Measurements from ENCODE around the gene CCDC32.

The CCDC32 gene, protein sequence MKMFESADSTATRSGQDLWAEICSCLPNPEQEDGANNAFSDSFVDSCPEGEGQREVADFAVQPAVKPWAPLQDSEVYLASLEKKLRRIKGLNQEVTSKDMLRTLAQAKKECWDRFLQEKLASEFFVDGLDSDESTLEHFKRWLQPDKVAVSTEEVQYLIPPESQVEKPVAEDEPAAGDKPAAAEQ

GRCh38 chr15:40564591-40565332, at the start of gene CCDC32:
Gene CCDC32 (minus strand): TSS chr15:40565042. CDS start chr15:40563015, 2,027 bp downstream.
- DNase-seq (ENCODE audit: extremely low read depth, low read depth): peak; percentile 93
- TF ChIP-seq, protein P1, sequence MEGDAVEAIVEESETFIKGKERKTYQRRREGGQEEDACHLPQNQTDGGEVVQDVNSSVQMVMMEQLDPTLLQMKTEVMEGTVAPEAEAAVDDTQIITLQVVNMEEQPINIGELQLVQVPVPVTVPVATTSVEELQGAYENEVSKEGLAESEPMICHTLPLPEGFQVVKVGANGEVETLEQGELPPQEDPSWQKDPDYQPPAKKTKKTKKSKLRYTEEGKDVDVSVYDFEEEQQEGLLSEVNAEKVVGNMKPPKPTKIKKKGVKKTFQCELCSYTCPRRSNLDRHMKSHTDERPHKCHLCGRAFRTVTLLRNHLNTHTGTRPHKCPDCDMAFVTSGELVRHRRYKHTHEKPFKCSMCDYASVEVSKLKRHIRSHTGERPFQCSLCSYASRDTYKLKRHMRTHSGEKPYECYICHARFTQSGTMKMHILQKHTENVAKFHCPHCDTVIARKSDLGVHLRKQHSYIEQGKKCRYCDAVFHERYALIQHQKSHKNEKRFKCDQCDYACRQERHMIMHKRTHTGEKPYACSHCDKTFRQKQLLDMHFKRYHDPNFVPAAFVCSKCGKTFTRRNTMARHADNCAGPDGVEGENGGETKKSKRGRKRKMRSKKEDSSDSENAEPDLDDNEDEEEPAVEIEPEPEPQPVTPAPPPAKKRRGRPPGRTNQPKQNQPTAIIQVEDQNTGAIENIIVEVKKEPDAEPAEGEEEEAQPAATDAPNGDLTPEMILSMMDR (IDR thresholded peaks at IDR 0.05; ENCODE audit: low read depth, low read length): no peak

GRCh38 chr15:40613080-40613479, 48.2 kb upstream of the CCDC32 start:
- TF ChIP-seq, protein P1 (IDR thresholded peaks at IDR 0.05; ENCODE audit: low read depth, low read length): no peak
- no peak for DNase-seq (ENCODE audit: extremely low read depth, low read depth)

DNA sequence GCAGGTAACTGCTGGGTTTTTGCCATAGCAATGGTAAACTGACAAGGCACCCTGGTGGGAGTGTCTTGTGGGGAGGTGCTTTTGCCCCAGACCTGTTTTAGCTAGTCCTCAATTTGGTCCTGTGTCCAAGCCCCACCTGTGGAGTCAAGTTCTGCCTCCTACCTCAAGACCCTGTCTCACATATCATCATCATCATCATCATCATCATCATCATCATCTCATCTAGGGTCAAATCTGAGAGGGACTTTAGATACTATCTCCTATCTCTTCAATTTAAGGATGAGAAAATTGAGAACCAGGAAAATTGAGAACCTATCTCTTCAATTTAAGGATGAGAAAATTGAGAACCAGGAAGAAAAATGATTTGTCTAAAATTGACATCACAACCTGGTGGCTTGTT, 39.1 kb upstream of the CCDC32 start:
- TF ChIP-seq, protein P1 (IDR thresholded peaks at IDR 0.05; ENCODE audit: low read depth, low read length): no peak
- no peak for DNase-seq (ENCODE audit: extremely low read depth, low read depth)

DNA sequence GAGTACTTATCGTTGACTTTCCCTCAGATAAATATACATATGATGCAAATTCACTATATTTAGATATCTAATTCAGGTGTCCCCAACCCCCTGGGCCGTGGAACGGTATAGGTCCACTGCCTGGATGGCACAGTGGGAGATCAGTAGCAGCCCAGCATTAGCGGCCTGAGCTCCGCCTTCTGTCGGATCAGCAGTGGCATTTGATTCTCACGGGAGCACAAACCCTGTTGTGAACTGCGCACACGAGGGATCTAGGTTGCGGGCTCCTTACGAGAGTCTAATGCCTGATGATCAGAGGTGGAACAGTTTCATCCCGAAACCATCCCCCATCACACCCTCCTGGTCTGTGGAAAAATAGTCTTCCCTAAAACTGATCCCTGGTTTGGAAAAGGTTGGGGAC, 36.1 kb upstream of the CCDC32 start:
- DNase-seq (ENCODE audit: extremely low read depth, low read depth): no peak
- TF ChIP-seq, protein P1 (IDR thresholded peaks at IDR 0.05; ENCODE audit: low read depth, low read length): no peak

DNA sequence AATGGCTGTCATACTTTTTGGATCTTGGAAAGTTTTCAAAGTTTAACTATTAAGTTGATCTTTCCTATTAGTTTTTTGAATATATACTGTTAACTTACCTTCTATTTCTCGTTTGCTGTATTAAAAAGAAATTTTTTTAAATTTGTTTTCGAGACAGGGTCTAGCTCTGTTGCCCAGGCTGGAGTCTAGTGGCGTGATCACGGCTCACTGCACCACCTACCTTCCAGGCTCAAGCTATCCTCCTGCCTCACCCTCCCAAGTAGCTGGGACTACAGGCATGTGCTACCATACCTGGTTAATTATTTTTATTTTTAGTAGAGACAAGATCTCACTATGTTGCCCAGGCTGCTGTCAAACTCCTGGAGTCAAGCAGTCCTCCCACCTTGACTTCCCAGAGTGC, 33.8 kb upstream of the CCDC32 start:
- TF ChIP-seq, protein P1 (IDR thresholded peaks at IDR 0.05; ENCODE audit: low read depth, low read length): no peak

DNA sequence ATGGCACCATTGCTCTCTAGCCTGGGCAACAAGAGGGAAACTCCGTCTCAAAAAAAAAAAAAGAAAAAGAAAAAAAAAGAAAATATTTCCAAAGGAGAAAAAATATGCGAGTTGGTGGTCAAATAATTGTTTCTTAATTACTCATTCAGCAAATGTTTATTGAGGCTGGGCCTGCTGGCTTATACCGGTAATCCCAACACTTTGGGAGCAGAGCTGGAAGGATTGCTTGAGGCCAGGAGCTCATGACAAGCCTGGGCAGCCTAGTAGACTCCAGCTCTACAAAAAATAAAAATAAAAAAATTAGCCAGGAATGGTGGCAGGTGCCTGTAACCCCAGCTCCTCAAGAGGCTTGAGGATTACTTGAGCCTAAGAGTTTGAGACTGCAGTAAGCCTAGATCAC, 33.3 kb upstream of the CCDC32 start:
- TF ChIP-seq, protein P1 (IDR thresholded peaks at IDR 0.05; ENCODE audit: low read depth, low read length): no peak
- DNase-seq (ENCODE audit: extremely low read depth, low read depth): no peak

More for the DNA sequence above, 33.8 kb upstream of the CCDC32 start:
- no peak for DNase-seq (ENCODE audit: extremely low read depth, low read depth)

- TF ChIP-seq, protein P1 (IDR thresholded peaks at IDR 0.05; ENCODE audit: low read depth, low read length): no peak
- DNase-seq (ENCODE audit: extremely low read depth, low read depth): no peak
Observed at GRCh38 chr15:40597024-40597423, 32.2 kb upstream of the CCDC32 start.

Data from AG09319 (cell line).